ENCODE measurements around the gene PKP3. TPM values are rescaled to one million over a fixed set of nuclear protein-coding genes. Genes with fewer than 3 reads are reported as not detected.

Gene PKP3
- polyA plus RNA-seq, 1 donor (not counting 4 experiments of a cell fraction or from before 2014, with no cell fraction given): 125 TPM

DNA sequence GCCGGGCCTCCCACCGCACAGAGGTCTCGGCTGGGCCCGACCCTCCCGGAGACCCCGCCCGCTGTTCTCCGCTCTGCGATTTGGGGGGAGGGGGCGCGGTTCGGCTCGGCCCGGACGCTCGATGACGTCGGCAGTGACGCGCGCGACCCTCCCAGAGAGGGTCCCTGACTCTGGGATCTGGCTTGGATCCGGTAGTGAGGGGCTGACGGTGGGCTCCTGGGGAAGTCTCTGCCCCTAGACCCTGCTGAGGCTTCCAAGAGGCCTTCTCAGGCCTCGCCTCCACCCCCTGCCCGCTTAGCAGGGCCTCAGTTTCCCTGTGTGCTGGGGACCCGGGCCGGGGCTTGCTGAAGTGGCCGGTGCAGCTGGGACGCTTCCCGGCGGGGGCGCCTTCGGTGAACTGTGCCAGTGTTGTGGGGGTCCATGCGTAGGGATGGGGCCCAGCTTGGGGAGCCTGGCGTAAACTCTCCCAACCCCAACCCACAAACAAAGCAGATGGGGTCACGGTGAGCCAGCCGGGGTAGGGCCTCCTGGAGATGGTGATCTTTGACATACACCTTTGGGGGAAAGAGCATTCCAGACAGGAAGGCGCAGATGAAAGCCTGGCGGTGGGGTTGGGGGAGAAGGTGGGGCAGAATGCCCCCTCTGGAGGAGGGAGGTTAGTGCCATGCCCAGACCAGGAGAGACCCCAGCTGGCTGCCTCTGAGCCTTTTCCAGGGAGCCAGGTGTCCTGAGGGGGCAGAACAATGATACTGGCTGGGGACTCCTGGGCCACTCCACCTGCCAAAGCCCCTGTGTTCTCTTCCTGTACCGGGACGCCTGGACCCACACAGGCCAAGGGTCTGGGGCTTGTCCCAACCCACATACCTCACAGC lies 23.7 kb upstream of the PKP3 start:
- Histone ChIP-seq H3K4me1 (ENCODE audit: control insufficient read depth, extremely low read depth, insufficient read depth, low read length) (peaks cover 9% of the 10 kb centered on the region), H3K27me3 (ENCODE audit: control insufficient read depth, extremely low read depth, insufficient read depth, low read length) (peaks cover 55% of the 10 kb centered on the region), H3K4me2 (ENCODE audit: control insufficient read depth, extremely low read depth, insufficient read depth, low read depth, low read length) (peak overlapping the region; percentile 56), H3K9me1 (ENCODE audit: control insufficient read depth, extremely low read depth, insufficient read depth, low read length) (no peaks in the 10 kb centered on the region), H4K20me1 (ENCODE audit: control insufficient read depth, extremely low read depth, insufficient read depth, low read length) (no peaks in the 10 kb centered on the region), H3K9ac (ENCODE audit: control insufficient read depth, extremely low read depth, insufficient read depth, low read length) (peak overlapping the region; percentile 47), H2AFZ (ENCODE audit: control insufficient read depth, low read length) (no peak overlapping the region), H3K79me2 (ENCODE audit: control insufficient read depth, insufficient read depth, low read length) (no peaks in the 10 kb centered on the region), H3K27ac (ENCODE audit: control insufficient read depth, insufficient read depth, low read length) (no peak overlapping the region), H3K9me3 (ENCODE audit: control insufficient read depth, low read depth, low read length) (no peaks in the 10 kb centered on the region), H3K36me3 (ENCODE audit: control insufficient read depth in 2 of 2, extremely low read depth in 1 of 2, insufficient read depth in 2 of 2, low read length in 2 of 2) (peaks cover 0 to 3% of the 10 kb centered on the region in 2 experiments), H3K4me3 (ENCODE audit: control insufficient read depth in 2 of 3, extremely low read depth in 1 of 3, insufficient read depth in 2 of 3, low read depth in 1 of 3, low read length in 3 of 3) (peak overlapping the region; percentile 34 to 58 (median 54))
- peak; percentile 54 for TF ChIP-seq EZH2 (IDR thresholded peaks at IDR 0.05; ENCODE audit: low read length)
- TF ChIP-seq, protein P1, sequence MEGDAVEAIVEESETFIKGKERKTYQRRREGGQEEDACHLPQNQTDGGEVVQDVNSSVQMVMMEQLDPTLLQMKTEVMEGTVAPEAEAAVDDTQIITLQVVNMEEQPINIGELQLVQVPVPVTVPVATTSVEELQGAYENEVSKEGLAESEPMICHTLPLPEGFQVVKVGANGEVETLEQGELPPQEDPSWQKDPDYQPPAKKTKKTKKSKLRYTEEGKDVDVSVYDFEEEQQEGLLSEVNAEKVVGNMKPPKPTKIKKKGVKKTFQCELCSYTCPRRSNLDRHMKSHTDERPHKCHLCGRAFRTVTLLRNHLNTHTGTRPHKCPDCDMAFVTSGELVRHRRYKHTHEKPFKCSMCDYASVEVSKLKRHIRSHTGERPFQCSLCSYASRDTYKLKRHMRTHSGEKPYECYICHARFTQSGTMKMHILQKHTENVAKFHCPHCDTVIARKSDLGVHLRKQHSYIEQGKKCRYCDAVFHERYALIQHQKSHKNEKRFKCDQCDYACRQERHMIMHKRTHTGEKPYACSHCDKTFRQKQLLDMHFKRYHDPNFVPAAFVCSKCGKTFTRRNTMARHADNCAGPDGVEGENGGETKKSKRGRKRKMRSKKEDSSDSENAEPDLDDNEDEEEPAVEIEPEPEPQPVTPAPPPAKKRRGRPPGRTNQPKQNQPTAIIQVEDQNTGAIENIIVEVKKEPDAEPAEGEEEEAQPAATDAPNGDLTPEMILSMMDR (optimal IDR thresholded peaks at IDR 0.05 in 1 of 3, IDR thresholded peaks at IDR 0.05 in 1 of 3, conservative IDR thresholded peaks at IDR 0.05 in 1 of 3; ENCODE audit: extremely low read depth in 1 of 3, insufficient read depth in 2 of 3, low read length in 3 of 3): no peak
- DNase-seq (ENCODE audit: low read depth, low spot score): no peak
- FAIRE-seq: no peak
- dilution Hi-C loops (cut with MboI; ENCODE audit: extremely low pct_ligation_motif_present, low sequenced_read_pairs): no loop called here

DNA sequence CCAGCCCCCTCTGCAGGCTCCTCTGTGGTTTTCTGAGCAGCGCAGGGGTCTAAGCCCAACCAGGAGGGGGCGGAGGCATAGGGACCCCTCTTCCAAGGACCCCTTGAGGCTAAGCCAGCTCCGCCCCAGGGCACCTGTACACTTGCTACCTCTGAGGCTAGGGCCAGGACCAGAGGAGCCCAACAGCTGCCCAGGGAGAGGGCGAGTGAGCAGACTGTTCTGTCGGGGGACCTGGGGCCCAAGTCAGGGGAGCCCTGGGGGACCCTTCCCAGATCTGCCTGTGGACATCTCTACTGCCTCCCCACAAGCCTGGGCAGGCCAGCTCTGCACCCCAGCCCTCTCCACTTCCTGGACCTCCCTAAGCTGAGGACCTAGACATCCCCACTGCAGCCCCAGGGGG lies 23.0 kb upstream of the PKP3 start:
- TF ChIP-seq EZH2 (IDR thresholded peaks at IDR 0.05; ENCODE audit: low read length): no peak
- TF ChIP-seq, protein P1 (optimal IDR thresholded peaks at IDR 0.05 in 1 of 3, IDR thresholded peaks at IDR 0.05 in 1 of 3, conservative IDR thresholded peaks at IDR 0.05 in 1 of 3; ENCODE audit: extremely low read depth in 1 of 3, insufficient read depth in 2 of 3, low read length in 3 of 3): no peak
- Histone ChIP-seq H2AFZ (ENCODE audit: control insufficient read depth, low read length) (no peak overlapping the region), H3K4me1 (ENCODE audit: control insufficient read depth, extremely low read depth, insufficient read depth, low read length) (peaks cover 9% of the 10 kb centered on the region), H3K79me2 (ENCODE audit: control insufficient read depth, insufficient read depth, low read length) (no peaks in the 10 kb centered on the region), H4K20me1 (ENCODE audit: control insufficient read depth, extremely low read depth, insufficient read depth, low read length) (no peaks in the 10 kb centered on the region), H3K9me1 (ENCODE audit: control insufficient read depth, extremely low read depth, insufficient read depth, low read length) (no peaks in the 10 kb centered on the region), H3K4me2 (ENCODE audit: control insufficient read depth, extremely low read depth, insufficient read depth, low read depth, low read length) (no peak overlapping the region), H3K36me3 (ENCODE audit: control insufficient read depth in 2 of 2, extremely low read depth in 1 of 2, insufficient read depth in 2 of 2, low read length in 2 of 2) (peaks cover 0 to 3% of the 10 kb centered on the region in 2 experiments), H3K9me3 (ENCODE audit: control insufficient read depth, low read depth, low read length) (no peaks in the 10 kb centered on the region), H3K27ac (ENCODE audit: control insufficient read depth, insufficient read depth, low read length) (no peak overlapping the region), H3K4me3 (ENCODE audit: control insufficient read depth in 2 of 3, extremely low read depth in 1 of 3, insufficient read depth in 2 of 3, low read depth in 1 of 3, low read length in 3 of 3) (no peak overlapping the region), H3K27me3 (ENCODE audit: control insufficient read depth, extremely low read depth, insufficient read depth, low read length) (peaks cover 52% of the 10 kb centered on the region), H3K9ac (ENCODE audit: control insufficient read depth, extremely low read depth, insufficient read depth, low read length) (no peak overlapping the region)
- DNase-seq (ENCODE audit: low read depth, low spot score) (no peak), FAIRE-seq (no peak)
- dilution Hi-C loops (cut with MboI; ENCODE audit: extremely low pct_ligation_motif_present, low sequenced_read_pairs): no loop called here
